Erythroblast (primary cell): Measurements from ENCODE around the gene NAP1L5.

Experiments used
- GATA1 ChIP-seq: IDR thresholded peaks from 2 replicates; pipeline ENCODE4 v1.6.1; 2011; ENCODE audit warnings: low read depth, mild to moderate bottlenecking, control low read depth, low read length, moderate library complexity
- POLR2A ChIP-seq: IDR thresholded peaks from 2 replicates; pipeline ENCODE4 v1.6.1; 2011; ENCODE audit warnings: mild to moderate bottlenecking, low read length

GRCh38 chr4:88696630-88697029, 999 bp downstream of the NAP1L5 start:
- TF ChIP-seq POLR2A (no peak), GATA1 (no peak)
